ENCODE measurements around the gene TAL2. TPM values are rescaled to one million over a fixed set of nuclear protein-coding genes. Genes with fewer than 3 reads are reported as not detected.

The TAL2 gene
- total RNA-seq, 4 donors from 2014 or later: not detected

GRCh38 chr9:105710638-105711037, 48.4 kb downstream of the TAL2 start:
- Histone ChIP-seq H3K9me3 (no peaks in the 10 kb centered on the region), H3K27me3 (no peaks in the 10 kb centered on the region), H3K4me3 (no peak overlapping the region), H3K27ac (no peak overlapping the region), H3K36me3 (no peaks in the 10 kb centered on the region), H3K4me1 (no peaks in the 10 kb centered on the region)
- no peak for DNase-seq
- no peak for TF ChIP-seq CTCF (IDR thresholded peaks at IDR 0.05)
- TF ChIP-seq POLR2A (IDR thresholded peaks at IDR 0.05): no peak

GRCh38 chr9:105711867-105712266, 49.6 kb downstream of the TAL2 start:
- Histone ChIP-seq H3K27me3 (no peaks in the 10 kb centered on the region), H3K4me3 (no peak overlapping the region), H3K27ac (no peak overlapping the region), H3K4me1 (no peaks in the 10 kb centered on the region), H3K9me3 (no peaks in the 10 kb centered on the region), H3K36me3 (no peaks in the 10 kb centered on the region)
- DNase-seq: no peak
- TF ChIP-seq CTCF (IDR thresholded peaks at IDR 0.05): no peak
- no peak for TF ChIP-seq POLR2A (IDR thresholded peaks at IDR 0.05)

GRCh38 chr9:105712297-105712696, 50.0 kb downstream of the TAL2 start:
- DNase-seq: no peak
- Histone ChIP-seq H3K27ac (no peak overlapping the region), H3K27me3 (no peaks in the 10 kb centered on the region), H3K9me3 (no peaks in the 10 kb centered on the region), H3K4me1 (no peaks in the 10 kb centered on the region), H3K4me3 (no peak overlapping the region), H3K36me3 (no peaks in the 10 kb centered on the region)
- no peak for TF ChIP-seq POLR2A (IDR thresholded peaks at IDR 0.05)
- TF ChIP-seq CTCF (IDR thresholded peaks at IDR 0.05): no peak

Other genes starting within 250 kb of the TAL2 start
- 10 to 100 TPM; 10.1 to 24.3 (median 13.7) TPM for gene FSD1L, start 214.4 kb upstream of the TAL2 start, total RNA-seq
- gene FKTN, start 104.3 kb upstream of the TAL2 start, total RNA-seq: 10 to 100 TPM in 2 of 4 donors, 1 to 10 TPM in 2; 5.0 to 22.1 (median 8.4) TPM
- gene TMEM38B, start 32.1 kb downstream of the TAL2 start, total RNA-seq: 10 to 100 TPM in 3 of 4 donors, 1 to 10 TPM in 1; 9.9 to 18.0 (median 12.5) TPM